GM21529 (cell line): ENCODE data around the gene BLNK.

ENCODE experiments used
- ATAC-seq: cut with Tn5 transposase; IDR thresholded peaks from one replicate; pipeline ENCODE4 v1.9.1; 2021; ENCODE audit not compliant: unreplicated experiment

The BLNK gene

DNA sequence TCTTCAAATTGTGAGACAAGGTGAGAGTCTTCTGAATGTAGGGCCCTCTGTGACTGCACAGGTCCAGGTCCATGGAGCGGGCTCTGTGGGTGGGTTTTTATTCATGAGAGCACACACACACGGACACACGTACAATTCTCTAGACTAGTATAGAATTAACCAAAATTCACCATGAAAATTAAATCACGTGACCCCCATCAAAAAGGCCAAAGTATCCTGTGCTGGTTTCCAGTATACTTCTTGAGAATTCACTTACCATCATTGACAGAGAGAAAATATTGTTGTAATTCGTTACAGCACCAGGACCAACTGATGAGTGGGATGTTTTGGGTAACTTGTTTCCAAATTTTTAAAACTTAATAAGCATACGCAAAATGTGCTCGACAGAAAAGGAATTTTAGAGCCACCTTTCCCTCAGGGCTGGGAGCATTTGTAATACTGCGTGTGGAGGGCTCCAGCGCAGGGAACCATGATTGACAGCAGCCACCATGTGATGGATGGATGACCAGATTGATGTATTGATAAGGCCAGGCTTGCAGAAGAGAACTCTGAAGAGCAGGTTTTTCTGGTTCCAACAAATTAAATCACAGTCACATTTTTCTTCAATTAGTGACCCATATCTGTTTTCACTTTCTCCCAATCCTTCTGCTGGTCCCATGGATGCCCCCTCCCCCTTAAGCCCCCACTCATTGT is 18.0 kb upstream of the BLNK start:
- ATAC-seq: no peak

DNA sequence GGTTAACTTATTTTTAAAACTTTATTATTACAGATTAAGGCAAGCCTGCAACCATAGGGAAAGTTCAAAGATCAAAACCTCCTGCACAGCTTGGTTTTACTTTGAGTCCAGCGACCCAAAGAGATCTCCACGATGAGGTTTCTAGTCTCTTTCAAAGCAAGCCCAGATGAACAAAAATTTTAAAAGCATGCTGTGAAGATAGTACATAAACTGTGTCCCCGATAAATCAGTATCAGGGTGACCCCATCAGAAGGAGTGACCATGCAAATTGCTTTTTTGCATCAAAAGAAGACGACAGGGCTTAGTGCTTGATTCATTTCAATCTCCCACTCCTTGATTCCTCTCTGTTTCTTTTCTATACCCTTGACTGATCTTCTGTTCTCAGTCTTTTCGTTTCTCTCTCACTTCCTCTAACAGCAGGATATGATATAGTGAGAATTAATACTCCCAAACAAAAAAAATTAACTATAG is 16.8 kb upstream of the BLNK start:
- ATAC-seq: peak; percentile 70

DNA sequence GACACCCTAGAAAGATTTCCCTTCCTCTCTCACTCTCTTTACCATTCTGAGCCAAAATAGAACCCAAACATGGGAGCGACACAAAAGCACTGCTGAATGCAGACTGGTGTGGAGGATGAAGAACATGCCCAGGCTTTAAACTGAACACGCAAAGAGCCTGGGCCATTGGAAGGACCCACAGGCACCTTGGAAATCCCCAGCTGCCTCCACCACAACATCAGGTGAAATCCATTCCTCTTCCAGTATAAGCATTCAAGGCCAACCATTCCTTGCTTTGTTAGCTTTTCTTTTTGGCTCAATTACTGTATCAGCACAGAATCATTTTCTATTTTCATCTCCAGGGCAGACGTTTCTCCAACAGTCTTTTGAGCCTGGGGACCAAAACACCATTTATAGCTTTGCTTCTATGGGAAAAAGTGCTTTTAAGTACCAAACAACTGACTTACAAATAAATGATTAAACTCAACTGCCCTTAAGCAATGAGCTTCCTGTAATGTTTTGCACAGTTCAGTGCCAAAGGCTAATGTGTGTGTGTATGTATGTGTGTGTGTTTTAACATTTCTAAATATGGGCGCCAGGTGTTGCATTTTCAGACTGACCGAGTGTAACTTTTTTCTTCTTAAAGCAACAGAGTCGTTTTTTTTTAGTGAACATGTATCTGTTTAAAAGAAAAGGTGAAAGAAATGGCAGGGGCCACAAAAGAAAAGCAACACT is 16.2 kb upstream of the BLNK start:
- peak; percentile 63 for ATAC-seq

DNA sequence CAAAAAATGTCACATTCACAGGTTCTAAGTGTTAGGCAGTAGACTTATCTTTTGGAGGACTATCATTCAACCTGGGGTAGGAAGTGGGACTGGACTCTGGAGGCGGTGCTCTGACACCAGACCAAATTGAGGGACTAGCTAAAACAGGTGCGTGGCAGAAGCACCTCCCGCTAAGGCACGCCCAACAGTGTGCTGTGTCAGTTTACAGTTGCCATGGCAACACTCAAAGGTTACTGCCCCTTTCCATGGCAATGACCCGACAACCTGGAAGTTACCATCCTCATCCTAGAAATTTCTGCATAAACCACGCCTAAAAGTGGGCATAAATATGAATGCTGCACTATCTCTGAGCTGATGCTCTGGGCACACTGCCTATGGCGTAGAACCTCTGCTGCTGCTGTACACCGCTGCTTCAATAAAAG is 14.0 kb upstream of the BLNK start:
- ATAC-seq: no peak

DNA sequence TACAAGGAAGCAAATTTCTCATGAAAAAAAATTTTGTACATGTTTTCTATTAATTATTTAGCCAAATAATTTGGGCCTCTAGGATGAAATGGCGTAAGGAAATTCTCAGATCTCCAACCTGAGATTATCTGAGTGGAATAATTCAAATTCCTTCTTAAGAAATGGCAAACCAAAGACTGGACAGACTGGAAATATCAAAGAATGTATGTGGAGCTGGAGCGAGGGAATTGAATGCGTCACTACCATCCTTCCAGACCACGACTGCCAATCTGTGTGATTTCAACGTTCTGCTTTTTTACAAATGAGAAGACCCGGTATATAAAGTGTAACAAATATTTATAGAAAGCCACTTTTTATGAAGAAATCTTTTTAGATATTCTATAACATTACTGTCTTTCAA is 12.4 kb upstream of the BLNK start:
- no peak for ATAC-seq

DNA sequence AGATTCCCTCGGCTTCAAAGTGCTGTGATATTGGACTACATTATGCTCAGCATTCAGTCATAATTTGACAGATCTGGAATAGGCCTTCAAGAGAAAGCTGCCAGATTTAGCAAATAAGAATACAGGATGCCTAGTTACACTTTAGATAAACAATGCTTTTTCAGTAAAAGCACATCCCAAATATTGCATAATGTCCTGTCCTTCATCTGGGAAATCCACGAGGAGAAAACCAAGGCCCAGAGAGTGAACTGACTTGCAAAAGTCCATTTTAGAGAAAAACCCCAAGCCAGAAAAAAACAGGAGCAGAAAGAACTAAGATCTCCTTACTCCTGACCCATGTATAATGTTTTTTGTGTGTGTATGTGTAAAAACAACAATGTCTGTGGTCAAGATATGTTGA is 12.0 kb upstream of the BLNK start:
- ATAC-seq: no peak

DNA sequence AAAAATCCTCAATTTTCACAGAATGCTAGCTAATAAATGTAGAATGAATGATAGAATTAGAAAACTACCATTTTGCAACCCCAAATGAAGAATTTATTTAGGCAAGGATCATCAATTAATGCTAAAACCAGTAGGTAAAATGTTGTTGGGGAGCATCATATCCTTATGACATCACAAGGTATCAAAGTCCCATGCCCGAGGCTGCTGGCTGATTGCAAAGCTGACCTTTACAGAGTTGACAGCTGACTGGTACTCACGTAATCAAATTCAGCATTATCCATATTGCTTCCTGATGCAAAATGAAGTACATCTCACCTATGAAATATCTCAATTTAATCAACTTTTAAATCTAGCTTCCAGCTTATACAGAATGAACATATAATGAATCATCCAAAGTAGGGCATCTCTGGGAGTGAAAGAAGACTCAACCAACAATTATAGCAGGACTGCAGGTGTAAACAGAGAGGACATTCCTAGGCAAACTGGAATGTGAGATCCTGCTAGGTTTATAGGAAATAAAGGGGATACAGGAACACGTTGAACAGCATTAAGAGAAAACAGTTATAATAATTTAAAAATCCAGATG is 10.2 kb upstream of the BLNK start:
- ATAC-seq: no peak

DNA sequence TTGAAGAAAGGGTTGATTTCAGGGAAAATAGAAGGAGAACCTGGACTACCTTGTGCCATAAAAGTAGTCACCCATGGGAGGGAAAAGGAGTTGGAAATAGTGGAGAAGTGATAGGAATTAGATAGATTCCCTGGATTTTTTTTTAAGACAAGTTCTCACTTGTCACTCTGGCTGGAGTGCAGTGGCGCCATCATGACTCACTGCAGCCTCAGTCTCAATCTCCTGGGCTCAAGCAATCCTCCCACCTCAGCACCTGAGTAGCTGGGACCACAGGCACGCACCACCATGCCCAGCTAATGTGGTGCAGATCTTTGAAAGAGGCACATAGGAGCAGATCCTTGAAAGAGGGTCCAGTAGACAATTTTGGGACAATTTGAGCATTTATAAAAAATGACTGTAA is 9.5 kb upstream of the BLNK start:
- ATAC-seq: no peak

DNA sequence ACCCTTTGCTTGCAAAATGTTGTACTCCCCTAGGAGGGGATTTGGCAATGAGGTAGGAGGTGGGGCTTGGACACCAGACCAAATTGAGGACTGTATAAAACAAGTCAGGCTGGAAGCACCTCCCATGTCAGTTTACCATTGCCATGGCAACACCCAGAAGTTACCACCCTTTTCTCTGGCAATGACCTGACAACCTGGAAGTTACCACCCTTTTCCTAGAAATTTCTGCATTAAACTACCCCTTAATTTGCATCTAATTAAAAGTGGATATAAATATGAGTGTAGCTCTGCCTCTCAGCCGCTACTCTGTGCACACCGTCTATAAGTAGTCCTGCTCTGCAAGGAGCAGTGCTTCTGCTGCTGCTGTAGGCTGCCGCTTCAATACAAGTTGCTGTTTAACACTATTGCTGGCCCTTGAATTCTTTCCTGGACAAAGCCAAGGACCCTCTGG is 7.8 kb upstream of the BLNK start:
- ATAC-seq: no peak

DNA sequence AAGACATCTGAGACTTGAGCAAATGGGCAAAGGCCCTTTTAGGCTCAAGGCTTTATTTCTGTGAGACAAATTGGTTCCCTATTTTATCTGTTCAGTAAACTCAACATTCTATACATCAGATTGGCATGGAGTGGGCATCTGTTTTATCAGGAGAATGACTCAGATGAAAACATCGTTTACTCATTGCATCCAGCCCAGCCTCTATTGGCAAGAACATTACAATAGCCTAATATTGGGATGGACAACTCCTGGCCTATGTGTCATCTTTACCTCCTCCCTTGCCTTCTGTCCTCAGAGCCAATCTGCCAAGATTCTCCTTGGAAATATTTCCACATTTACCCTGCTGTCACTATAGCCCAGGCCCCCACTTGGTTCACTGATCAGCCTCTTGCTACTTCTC is 5.5 kb upstream of the BLNK start:
- no peak for ATAC-seq

DNA sequence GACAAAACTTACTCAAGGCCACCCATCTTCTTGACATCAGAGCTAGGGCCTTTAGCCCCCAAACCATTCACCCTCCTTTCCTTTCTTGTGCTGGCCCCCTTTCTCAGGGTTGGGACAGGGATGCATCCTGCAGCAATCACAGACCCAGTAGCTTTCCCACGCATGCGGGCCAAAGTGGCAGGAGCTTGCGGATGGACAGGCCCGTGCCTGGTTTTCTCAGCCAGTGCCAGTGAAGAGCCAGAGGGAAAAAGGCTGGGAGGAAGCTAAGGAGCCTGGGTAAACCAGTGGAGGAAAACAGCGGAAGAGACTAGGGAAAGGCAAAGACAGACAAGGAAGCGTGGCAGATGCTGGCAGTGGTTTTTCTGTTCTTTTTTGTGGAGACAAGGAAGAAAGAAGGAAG is 5.1 kb upstream of the BLNK start:
- ATAC-seq: no peak

DNA sequence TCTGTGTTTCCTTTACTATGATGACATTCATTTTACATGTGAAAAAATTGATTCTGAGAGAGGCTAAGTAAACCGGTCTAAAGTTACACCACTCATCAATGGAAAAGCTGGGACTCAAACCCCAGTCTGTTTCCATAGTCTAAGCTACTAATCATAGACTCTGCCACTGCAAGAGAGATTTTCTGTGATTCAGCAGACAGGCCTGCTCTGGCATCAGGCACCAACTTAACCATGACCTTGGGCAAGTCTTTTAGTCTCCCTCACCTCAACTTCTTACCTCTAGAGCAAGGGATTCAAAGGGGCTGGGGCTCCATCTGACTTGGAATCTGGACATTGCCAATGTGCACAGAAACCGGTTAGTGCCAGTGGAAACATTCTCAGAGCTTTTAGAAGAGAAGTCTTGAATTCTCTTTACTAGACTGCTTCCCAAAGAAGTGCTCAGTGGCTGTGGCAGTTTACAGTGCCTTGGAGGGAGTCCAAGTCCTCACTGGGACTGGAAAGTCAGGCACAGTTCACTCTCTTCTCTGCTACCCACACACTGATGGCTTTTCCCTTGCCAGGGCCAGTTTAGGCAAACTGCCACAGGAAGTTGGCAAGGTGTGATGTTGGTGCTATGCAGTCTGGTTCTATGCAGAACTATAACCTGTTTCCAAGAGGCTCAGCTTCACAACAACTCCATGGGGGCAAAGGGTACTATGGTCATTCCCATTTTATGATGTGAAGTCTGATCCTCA is 4.5 kb upstream of the BLNK start:
- ATAC-seq: no peak

DNA sequence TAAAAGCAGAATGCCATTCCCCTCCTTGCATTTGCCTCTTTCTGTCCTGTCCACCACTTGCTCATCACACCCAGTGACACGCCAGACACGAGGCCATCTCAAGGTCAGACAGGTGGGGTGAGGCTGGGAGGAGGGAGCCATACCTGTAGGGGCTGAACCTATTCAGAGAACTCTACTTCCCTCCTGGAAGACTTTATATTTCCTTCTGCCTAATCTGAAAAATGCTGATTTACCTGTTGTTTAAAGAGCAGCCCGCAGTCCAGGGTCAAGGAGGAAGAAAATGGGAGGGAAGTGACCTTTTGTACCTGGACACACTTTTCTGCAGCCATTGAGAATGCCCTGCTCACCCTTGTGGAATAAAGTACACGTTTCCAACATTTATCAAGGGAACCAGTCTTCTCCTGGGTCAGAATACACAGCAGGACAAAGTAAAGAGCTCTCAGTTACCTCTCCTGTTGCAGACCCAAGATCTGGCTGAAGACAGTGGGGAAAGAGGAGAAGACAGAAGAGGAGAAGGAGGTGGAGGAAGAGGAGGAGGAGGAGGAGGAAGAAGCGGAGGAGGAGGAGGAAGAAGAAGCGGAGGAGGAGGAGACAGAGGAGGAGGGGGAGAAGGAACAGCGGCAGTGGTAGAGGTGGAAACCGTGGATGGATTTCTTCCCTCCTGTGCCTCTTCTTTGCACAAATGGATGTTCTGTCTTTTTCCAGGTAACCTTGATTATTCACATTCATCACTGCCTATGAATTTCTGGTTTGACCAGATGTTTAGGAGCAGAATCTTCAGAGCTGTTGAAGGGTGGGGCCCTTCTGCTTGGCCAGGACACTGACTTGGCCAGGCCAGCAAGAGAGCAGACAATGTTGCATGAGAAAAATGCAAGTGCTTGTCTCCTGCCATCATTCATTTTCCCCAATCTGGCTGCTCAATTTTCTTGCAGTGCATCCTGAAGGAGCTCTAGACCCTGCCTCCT is 1.2 kb upstream of the BLNK start:
- ATAC-seq: peak; percentile 1

DNA sequence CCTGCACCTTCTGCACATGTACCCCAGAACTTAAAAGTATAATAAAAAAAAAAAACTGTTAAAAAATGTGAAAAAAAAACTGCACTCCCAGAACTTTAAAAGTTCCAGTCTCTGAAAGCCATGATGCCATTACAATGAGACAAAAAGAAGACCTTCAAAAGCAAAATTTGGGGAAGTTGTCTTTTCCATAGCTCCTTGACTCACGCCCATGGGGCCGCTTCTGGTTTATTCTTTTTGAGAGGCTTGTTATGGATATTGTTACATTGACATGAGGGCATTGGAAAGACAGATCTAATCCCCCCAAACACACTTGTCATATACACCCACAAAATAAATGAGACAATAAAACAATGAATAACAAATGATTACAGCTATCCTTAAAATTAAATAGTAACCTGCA is 798 bp downstream of the BLNK start:
- ATAC-seq: no peak

DNA sequence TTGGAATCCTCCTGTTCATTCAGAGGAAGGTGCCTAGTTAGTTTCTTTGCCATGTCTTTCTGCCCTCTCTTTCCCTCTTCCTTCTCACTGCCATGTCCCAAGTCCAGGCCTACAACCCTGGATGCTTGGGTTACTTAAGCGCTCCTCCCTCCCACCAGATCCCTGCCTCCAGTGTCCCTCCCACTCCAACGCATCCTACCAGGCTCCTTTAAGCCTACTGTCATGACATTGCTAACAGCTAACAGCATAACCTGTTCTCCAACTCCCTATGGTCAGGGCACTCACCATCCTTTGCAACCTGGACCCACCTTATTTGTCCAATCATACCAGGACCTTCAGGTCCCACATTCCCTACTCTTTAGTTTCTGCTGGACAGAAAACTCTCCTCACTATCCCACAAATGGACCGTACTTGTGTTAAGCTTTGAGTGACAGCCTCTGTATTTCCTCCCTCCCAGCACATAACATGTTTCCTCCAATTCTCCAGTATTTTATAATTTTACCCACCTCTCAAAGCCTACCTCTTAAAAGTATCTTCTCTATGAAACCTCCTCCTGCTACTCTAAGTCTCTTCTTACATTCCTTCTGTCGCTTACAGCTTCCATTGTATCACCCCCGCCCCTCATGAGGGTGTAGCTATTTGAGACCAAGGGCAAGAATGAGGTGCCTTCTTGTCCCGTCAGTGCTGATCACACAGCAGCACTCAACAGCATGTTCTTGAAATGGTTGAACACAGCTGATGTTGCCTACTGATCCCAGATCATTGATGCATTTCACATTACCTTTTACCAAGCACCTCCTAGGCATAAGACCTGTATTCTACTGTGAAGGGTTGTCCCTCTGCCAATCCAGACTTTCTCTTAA is 1.7 kb downstream of the BLNK start:
- ATAC-seq: no peak

DNA sequence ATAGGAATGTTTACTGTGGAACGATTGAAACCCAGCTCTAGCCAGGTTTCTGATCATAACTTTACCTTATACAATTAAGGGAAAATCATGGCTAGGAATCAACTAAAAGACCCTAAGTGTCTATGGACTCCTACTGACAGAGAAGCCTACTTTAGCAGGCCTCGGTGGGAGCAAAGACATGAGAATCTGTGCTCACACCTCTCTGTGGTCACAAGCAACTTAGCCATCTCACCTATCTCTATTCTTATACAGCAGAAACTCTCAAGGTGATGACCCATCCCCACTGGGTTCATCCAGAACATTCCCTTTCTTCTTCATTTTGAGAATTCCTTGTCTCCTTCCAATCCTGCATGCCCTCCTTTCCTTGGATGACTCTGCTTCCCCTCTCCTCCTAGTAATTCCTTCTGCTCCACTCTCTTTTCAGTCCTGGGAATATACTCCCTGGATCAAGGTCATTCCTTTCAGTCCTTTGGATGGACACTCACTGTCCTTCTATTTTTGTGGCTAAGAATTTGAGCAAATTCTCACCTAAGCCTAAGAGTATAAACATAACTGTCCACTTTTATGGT is 2.9 kb downstream of the BLNK start:
- no peak for ATAC-seq

DNA sequence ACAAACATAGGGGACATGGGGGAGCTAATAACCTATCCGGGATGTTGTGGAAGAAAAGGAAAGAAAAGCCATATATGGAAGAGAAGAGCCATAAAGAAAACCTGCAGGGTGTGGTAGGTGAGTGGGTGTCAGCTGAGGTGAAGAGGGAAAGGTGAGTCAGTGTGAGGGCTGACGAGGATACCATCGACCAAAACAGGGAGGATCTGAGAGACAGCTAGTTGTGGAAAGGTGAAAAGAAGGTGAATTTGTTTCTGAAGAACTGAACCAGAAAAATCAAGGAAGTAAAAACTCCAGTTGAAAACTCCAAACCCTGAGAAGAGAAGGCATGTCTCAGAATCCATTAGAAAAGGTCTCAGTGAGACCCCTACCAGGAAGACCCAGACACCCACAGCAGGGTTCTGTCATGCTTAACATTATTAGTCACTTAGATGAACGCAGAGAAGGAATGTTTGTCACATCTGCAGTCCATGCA is 4.1 kb downstream of the BLNK start:
- ATAC-seq: no peak

DNA sequence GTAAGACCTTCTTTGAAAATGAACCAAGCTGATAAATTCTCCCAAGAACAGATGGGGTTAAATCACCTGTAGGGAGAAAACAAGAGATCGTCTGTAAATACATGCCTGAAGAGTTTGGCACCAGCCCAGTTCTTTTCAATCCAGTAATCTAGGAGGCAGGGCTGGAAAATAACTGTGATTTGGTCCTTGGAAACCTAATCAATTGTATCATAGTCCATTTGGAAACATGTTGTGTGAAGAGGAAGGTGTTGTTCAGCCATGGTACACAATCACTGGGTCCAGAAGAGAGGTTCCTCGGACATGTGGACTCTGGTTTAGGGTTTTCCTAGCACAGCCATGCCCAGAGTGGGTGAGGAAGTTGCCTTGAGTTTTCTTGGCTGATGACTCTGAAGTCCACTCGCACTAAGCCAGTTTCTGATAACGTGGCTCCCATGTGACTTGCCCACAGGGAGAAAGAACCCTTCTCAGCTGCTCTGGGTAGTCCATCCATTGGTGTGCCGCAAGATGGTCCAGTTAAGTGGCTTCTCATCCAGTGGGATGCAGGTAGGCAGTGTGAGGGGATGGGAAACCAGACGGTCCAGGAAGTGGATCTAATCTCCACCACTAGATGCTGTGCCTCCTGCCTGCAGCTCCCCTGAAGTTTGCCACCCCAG is 5.1 kb downstream of the BLNK start:
- ATAC-seq: no peak

DNA sequence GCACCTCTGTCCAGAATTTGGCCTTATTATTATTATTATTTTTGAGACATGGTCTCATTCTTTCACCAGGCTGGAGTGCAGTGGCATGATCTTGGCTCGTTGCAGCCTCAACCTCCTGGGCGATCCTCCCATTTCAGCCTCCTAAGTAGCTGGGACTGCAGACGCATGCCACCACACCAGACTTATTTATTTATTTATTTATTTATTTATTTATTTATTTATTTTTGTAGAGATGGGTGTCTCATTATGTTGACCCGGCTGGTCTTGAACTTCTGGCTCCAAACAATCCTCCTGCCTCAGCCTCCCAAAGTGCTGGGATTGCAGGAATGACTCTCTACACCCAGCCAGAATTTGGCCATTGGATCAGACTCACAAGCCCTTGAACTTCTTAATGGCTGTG is 6.4 kb downstream of the BLNK start:
- ATAC-seq: no peak
